BLaER1 (cell line): ENCODE measurements around the gene TTBK2.

Source experiments
- H3K27ac ChIP-seq: shearing (Covaris generic); formaldehyde crosslinking; 2 replicates; pipeline ENCODE4 v1.8.1; 2022
- H3K27me3 ChIP-seq: shearing (Covaris generic); formaldehyde crosslinking; 2 replicates; pipeline ENCODE4 v1.8.1; 2022
- H3K36me3 ChIP-seq: shearing (Covaris generic); formaldehyde crosslinking; 2 replicates; pipeline ENCODE4 v1.8.1; 2022
- H3K4me1 ChIP-seq: shearing (Covaris generic); formaldehyde crosslinking; 2 replicates; pipeline ENCODE4 v1.8.1; 2022
- H3K4me2 ChIP-seq: shearing (Covaris generic); formaldehyde crosslinking; 2 replicates; pipeline ENCODE4 v1.8.1; 2022
- H3K4me3 ChIP-seq: shearing (Covaris generic); formaldehyde crosslinking; 2 replicates; pipeline ENCODE4 v1.8.1; 2022
- H3K9ac ChIP-seq: shearing (Covaris generic); formaldehyde crosslinking; 2 replicates; pipeline ENCODE4 v1.8.1; 2022
- H3K9me3 ChIP-seq: shearing (Covaris generic); formaldehyde crosslinking; 2 replicates; pipeline ENCODE4 v1.8.1; 2022
- H4K20me1 ChIP-seq: shearing (Covaris generic); formaldehyde crosslinking; 2 replicates; pipeline ENCODE4 v1.8.1; 2022
- Cebpa-rat ChIP-seq: shearing (Covaris generic); IDR thresholded peaks from 2 replicates; pipeline ENCODE4 v1.8.1; 2022

Gene TTBK2

GRCh38 chr15:42845581-42845980 lies 75.0 kb downstream of the TTBK2 start:
- H3K36me3 ChIP-seq: peaks cover 38% of the 10 kb centered on the region
- TF ChIP-seq Cebpa-rat: no peak
- no peaks in the 10 kb centered on the region for H4K20me1 ChIP-seq
- H3K9me3 ChIP-seq: peaks cover 25% of the 10 kb centered on the region
- H3K4me3 ChIP-seq: no peak overlapping the region
- H3K4me1 ChIP-seq: no peaks in the 10 kb centered on the region
- H3K4me2 ChIP-seq: no peak overlapping the region
- H3K27me3 ChIP-seq: no peaks in the 10 kb centered on the region
- no peak overlapping the region for H3K9ac ChIP-seq
- H3K27ac ChIP-seq: no peak overlapping the region

DNA sequence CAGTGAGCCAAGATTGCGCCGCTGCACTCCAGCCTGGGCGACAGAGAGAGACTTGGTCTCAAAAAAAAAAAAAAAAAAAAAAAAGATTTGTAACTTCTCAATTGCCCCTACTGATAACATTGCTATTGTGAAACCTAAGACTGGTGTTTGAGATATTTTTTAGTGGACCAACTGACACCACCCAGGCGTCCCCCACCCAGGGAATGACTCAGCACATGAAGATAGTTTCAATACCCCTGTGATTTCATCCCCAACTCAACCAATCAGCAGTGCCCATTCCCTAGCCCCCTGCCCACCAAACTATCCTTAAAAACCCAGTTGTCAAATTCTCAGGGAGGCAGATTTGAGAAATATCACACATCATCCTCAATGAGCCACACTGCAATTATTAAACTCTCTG lies 76.9 kb downstream of the TTBK2 start:
- no peak for TF ChIP-seq Cebpa-rat
- H4K20me1 ChIP-seq: no peaks in the 10 kb centered on the region
- H3K4me2 ChIP-seq: no peak overlapping the region
- no peaks in the 10 kb centered on the region for H3K27me3 ChIP-seq
- no peak overlapping the region for H3K27ac ChIP-seq
- H3K4me3 ChIP-seq: no peak overlapping the region
- H3K36me3 ChIP-seq: peaks cover 43% of the 10 kb centered on the region
- peaks cover 25% of the 10 kb centered on the region for H3K9me3 ChIP-seq
- H3K9ac ChIP-seq: no peak overlapping the region
- no peaks in the 10 kb centered on the region for H3K4me1 ChIP-seq

DNA sequence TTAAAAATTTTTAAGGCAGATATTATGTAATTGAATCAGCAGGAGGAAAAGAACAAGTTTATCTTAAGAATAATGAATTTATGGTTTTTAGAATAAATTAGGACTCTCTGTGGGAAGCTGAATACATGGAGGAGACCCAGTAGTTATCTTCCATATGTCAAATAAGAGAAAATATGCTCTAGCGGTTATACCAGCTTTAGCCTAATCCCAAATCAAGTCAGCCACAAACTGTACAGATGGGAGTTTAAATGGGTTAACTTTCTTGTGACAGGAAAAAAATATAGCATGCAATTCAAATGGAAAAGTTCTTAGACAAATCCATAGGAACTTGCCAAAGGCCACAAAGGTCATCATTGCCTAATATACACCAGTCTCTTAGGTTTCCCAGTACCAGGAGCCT lies 84.3 kb downstream of the TTBK2 start:
- Histone ChIP-seq H3K4me2 (no peak overlapping the region), H3K4me1 (no peaks in the 10 kb centered on the region), H3K36me3 (peaks cover 30% of the 10 kb centered on the region), H3K27ac (no peak overlapping the region), H3K27me3 (no peaks in the 10 kb centered on the region), H3K9ac (no peak overlapping the region), H4K20me1 (no peaks in the 10 kb centered on the region), H3K4me3 (no peak overlapping the region), H3K9me3 (no peaks in the 10 kb centered on the region)
- no peak for TF ChIP-seq Cebpa-rat

- H3K27ac ChIP-seq: no peak overlapping the region
Observed at GRCh38 chr15:42832576-42832975, 88.0 kb downstream of the TTBK2 start.

DNA sequence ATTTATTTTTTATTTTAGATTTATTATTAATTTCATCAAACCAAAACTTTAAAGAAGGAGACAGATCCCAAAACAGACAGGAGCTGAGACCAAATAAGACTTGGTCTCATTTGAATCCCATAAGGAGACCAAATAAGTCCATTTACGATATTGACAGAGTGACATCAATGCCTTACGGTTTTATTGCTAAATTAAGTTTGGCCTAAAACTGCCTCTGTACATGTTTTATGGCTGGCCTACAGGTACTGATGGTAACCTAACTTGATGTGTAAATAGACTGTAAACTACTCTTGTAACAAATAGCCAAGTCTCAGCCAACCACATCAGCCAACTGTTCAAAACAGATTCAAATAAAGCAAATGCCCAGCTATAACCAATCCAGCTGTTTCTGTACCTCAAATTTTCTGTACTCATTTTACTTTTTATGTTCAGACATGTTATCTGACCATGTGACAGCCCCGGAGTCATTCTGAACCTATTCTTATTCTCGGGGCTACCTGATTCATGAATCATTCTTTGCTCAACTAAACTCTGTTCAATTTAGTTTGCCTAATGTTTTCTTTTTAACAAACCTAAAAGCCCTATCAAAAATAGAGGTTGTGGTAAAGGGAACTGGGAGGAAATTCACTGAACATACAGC lies 94.2 kb downstream of the TTBK2 start:
- Histone ChIP-seq H3K4me3 (no peak overlapping the region), H4K20me1 (no peaks in the 10 kb centered on the region), H3K9me3 (no peaks in the 10 kb centered on the region), H3K9ac (no peak overlapping the region), H3K4me1 (no peaks in the 10 kb centered on the region; the same call in 1 of the 2 replicates), H3K27ac (no peak overlapping the region), H3K4me2 (no peak overlapping the region), H3K36me3 (peaks cover 35% of the 10 kb centered on the region), H3K27me3 (no peaks in the 10 kb centered on the region)
- no peak for TF ChIP-seq Cebpa-rat

More at GRCh38 chr15:42832576-42832975, 88.0 kb downstream of the TTBK2 start:
- H3K4me3 ChIP-seq: no peak overlapping the region
- H3K36me3 ChIP-seq: peaks cover 11% of the 10 kb centered on the region; the same call in 1 of the 2 replicates
- H3K4me2 ChIP-seq: no peak overlapping the region
- H3K4me1 ChIP-seq: no peaks in the 10 kb centered on the region
- no peaks in the 10 kb centered on the region for H3K27me3 ChIP-seq
- no peak overlapping the region for H3K9ac ChIP-seq
- H3K9me3 ChIP-seq: no peaks in the 10 kb centered on the region
- no peaks in the 10 kb centered on the region for H4K20me1 ChIP-seq
- no peak for TF ChIP-seq Cebpa-rat

GRCh38 chr15:42825599-42825998 lies 95.0 kb downstream of the TTBK2 start:
- H3K9ac ChIP-seq: no peak overlapping the region
- no peak overlapping the region for H3K4me3 ChIP-seq
- no peak overlapping the region for H3K4me2 ChIP-seq
- no peaks in the 10 kb centered on the region; the same call in 1 of the 2 replicates for H3K4me1 ChIP-seq
- H3K9me3 ChIP-seq: no peaks in the 10 kb centered on the region
- TF ChIP-seq Cebpa-rat: no peak
- no peaks in the 10 kb centered on the region for H3K27me3 ChIP-seq
- peaks cover 39% of the 10 kb centered on the region for H3K36me3 ChIP-seq
- H4K20me1 ChIP-seq: no peaks in the 10 kb centered on the region
- H3K27ac ChIP-seq: no peak overlapping the region

DNA sequence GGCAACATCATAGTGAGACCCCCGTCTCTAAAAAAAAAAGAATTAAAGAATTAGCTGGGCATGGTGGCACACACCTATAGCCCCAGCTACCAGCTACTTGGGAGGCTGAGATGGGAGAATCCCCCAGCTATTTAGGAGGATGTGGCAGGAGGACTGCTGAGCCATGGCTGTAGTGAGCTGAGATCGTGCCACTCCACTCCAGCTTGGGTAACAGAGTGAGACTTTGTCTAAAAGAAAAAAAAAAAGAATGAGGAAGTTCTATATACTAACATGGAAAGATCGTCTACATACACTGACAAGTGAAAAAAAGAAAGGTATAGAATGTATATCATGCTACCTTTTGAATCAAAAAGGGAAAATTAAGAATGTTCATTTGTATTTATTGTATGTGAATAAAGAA lies 99.8 kb downstream of the TTBK2 start:
- TF ChIP-seq Cebpa-rat: no peak
- Histone ChIP-seq H3K4me3 (no peak overlapping the region), H3K27me3 (no peaks in the 10 kb centered on the region), H3K9me3 (no peaks in the 10 kb centered on the region), H3K4me2 (no peak overlapping the region), H3K9ac (no peak overlapping the region), H4K20me1 (no peaks in the 10 kb centered on the region), H3K4me1 (no peaks in the 10 kb centered on the region; the same call in 1 of the 2 replicates), H3K27ac (no peak overlapping the region), H3K36me3 (peaks cover 41% of the 10 kb centered on the region)

- peaks cover 34% of the 10 kb centered on the region for H3K36me3 ChIP-seq
- no peak overlapping the region for H3K9ac ChIP-seq
- no peak overlapping the region for H3K27ac ChIP-seq
- no peaks in the 10 kb centered on the region; the same call in 1 of the 2 replicates for H3K4me1 ChIP-seq
- H3K9me3 ChIP-seq: no peaks in the 10 kb centered on the region
- H3K4me2 ChIP-seq: no peak overlapping the region
- TF ChIP-seq Cebpa-rat: no peak
- no peaks in the 10 kb centered on the region for H4K20me1 ChIP-seq
- H3K27me3 ChIP-seq: no peaks in the 10 kb centered on the region
- H3K4me3 ChIP-seq: no peak overlapping the region
Observed at GRCh38 chr15:42819786-42820185, 100.8 kb downstream of the TTBK2 start.

DNA sequence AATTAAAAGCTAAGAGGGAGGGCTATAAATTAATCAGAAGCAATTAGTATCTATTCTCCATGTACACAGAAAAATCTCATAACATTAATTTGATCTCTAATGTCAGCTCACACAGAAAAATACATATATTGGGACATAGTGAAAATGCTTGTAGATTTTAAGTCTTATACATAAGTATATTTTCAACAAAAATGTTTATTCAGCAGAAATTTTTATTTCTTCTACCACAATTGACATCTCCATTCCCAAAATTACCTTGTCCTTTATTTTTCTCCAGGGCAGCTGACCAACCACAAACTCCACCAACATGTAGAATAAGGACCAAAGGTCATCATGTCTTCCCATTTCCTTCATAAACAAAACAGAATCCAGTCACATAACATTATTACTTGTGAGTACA lies 109.1 kb downstream of the TTBK2 start:
- Histone ChIP-seq H3K27ac (no peak overlapping the region), H3K27me3 (no peaks in the 10 kb centered on the region), H4K20me1 (no peaks in the 10 kb centered on the region), H3K4me2 (no peak overlapping the region), H3K36me3 (peaks cover 32% of the 10 kb centered on the region), H3K9me3 (no peaks in the 10 kb centered on the region), H3K9ac (no peak overlapping the region), H3K4me1 (no peaks in the 10 kb centered on the region), H3K4me3 (no peak overlapping the region)
- no peak for TF ChIP-seq Cebpa-rat

- no peaks in the 10 kb centered on the region for H4K20me1 ChIP-seq
- no peaks in the 10 kb centered on the region for H3K9me3 ChIP-seq
- TF ChIP-seq Cebpa-rat: no peak
- H3K4me1 ChIP-seq: no peaks in the 10 kb centered on the region
- no peak overlapping the region for H3K27ac ChIP-seq
- no peak overlapping the region for H3K4me2 ChIP-seq
- no peak overlapping the region for H3K9ac ChIP-seq
- no peak overlapping the region for H3K4me3 ChIP-seq
- H3K27me3 ChIP-seq: no peaks in the 10 kb centered on the region
- peaks cover 39% of the 10 kb centered on the region for H3K36me3 ChIP-seq
Observed at GRCh38 chr15:42808913-42809312, 111.7 kb downstream of the TTBK2 start.

DNA sequence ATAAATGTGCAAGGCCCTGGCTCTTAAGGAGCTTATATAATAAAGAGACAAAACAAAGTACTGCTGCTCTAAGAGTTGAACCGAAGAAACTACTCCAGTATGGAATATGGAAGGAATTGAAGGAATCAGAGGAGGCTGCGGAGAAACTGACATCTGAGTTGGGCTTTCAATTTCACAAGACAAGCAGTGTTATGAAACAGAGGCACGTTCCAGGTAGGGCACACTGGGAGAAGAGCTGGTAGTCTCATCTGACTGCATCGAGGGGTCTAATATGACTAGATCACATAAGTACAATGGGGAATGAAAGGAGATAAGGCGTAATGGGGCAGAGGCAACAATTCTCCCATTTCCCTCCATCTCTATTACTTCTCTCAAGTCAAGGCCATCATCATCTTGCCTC lies 115.3 kb downstream of the TTBK2 start:
- Histone ChIP-seq H3K27me3 (no peaks in the 10 kb centered on the region), H3K36me3 (peaks cover 60% of the 10 kb centered on the region), H4K20me1 (no peaks in the 10 kb centered on the region), H3K4me1 (no peaks in the 10 kb centered on the region), H3K9ac (no peak overlapping the region), H3K4me3 (no peak overlapping the region), H3K4me2 (no peak overlapping the region), H3K27ac (no peak overlapping the region), H3K9me3 (no peaks in the 10 kb centered on the region)
- TF ChIP-seq Cebpa-rat: no peak
